K562 (cell line): ENCODE data around the gene LDHAL6A. TPM values are rescaled to one million over a fixed set of nuclear protein-coding genes. Genes with fewer than 3 reads are reported as not detected.

ENCODE experiments used
- ATAC-seq: fragments of 200-7000 bp; cut with Tn5 transposase; 3 replicates; pipeline ENCODE4 v1.9.1; 2020; ENCODE audit warnings: moderate library complexity
- BruUV-seq: library from RNA; stranded (reverse); fragments of 400-500 nt; replicated peaks from 2 replicates; lab custom pipeline; 2021; lab: Mats Ljungman, UMichigan
- CTCF ChIA-PET: fragments of 300-600 bp; formaldehyde crosslinking; extraction: SDS; loops from one replicate; lab custom pipeline; 2021; ENCODE audit warnings: low intra/inter-chr PET ratio; lab: Yijun Ruan, JAX
- POLR2A ChIA-PET: fragments of 300-600, 350-650 bp; sonication (Branson Sonifier 250); formaldehyde crosslinking; extraction: SDS; loops from one replicate; lab custom pipeline; 2021; ENCODE audit warnings: antibody characterized with exemption, inconsistent platforms; lab: Yijun Ruan, JAX
- DNase-seq, 4 experiments: peaks; one replicate each; pipeline versions ENCODE4 v3.0.0 to v3.0.0-alpha.2; 2011 to 2018; ENCODE audit warnings: low spot score in 3 of 4, mixed read lengths in 3 of 4; ENCODE audit errors: extremely low read depth in 1 of 4
- FAIRE-seq: peaks from 2 replicates; lab custom pipeline; 2011; peaks lifted over from hg19 to GRCh38; lab: Jason Lieb, UNC
- H2AFZ ChIP-seq: 2 replicates; pipeline ENCODE4 v1.6.0; 2011; ENCODE audit warnings: low read depth, low read length, control low read depth, inconsistent platforms
- H3K27ac ChIP-seq: fragments of 200-600 bp; 3 replicates; pipeline ENCODE4 v1.8.0; 2011; ENCODE audit warnings: low read depth, mild to moderate bottlenecking, control low read depth, inconsistent platforms, low read length, moderate library complexity, mixed read lengths; ENCODE audit errors: extremely low read depth
- H3K27me3 ChIP-seq, 2 experiments: fragments of 300-600 bp in 1 of 2; 2 replicates in 1 of 2; 3 replicates in 1 of 2; pipeline versions ENCODE4 v1.6.0 to v1.8.0; 2011; ENCODE audit warnings: inconsistent platforms in 2 of 2, low read length in 2 of 2, mild to moderate bottlenecking in 1 of 2, mixed read lengths in 1 of 2, moderate library complexity in 1 of 2; ENCODE audit not compliant: control insufficient read depth in 2 of 2, insufficient read depth in 2 of 2
- H3K36me3 ChIP-seq: fragments of 300-600 bp; 3 replicates; pipeline ENCODE4 v1.8.0; 2011; ENCODE audit warnings: mild to moderate bottlenecking, low read length, inconsistent platforms; ENCODE audit not compliant: control insufficient read depth, insufficient read depth
- H3K4me1 ChIP-seq, 2 experiments: fragments of 200-600 bp in 1 of 2; replicated peaks in 1 of 2; 2 replicates in 1 of 2; 3 replicates in 1 of 2; pipeline versions ENCODE4 v1.5.1 to v1.8.0; 2011; ENCODE audit warnings: inconsistent platforms in 2 of 2, low read length in 2 of 2, mild to moderate bottlenecking in 1 of 2, mixed read lengths in 1 of 2, moderate library complexity in 1 of 2; ENCODE audit not compliant: control insufficient read depth in 2 of 2, insufficient read depth in 2 of 2
- H3K4me2 ChIP-seq: 2 replicates; pipeline ENCODE4 v1.6.1; 2011; ENCODE audit warnings: low read length, control low read depth, inconsistent platforms, mixed read lengths; ENCODE audit not compliant: insufficient read depth
- H3K4me3 ChIP-seq: fragments of 200-600 bp; sonication (generic), shearing (Covaris generic); 2 replicates; pipeline ENCODE4 v1.5.1; 2016; ENCODE audit warnings: control low read depth, inconsistent platforms
- H3K79me2 ChIP-seq: fragments of 200-600 bp; 3 replicates; pipeline ENCODE4 v1.8.0; 2011; ENCODE audit warnings: low read length, inconsistent platforms; ENCODE audit not compliant: control insufficient read depth, insufficient read depth
- H3K9ac ChIP-seq, 2 experiments: 2 replicates each; pipeline versions ENCODE4 v1.6.0 to v1.6.1; 2011; ENCODE audit warnings: low read depth in 2 of 2, low read length in 2 of 2, control low read depth in 1 of 2, inconsistent platforms in 1 of 2, mild to moderate bottlenecking in 1 of 2, mixed read lengths in 1 of 2; ENCODE audit not compliant: insufficient read depth in 1 of 2
- H3K9me1 ChIP-seq: one replicate; pipeline ENCODE4 v1.6.0; 2011; ENCODE audit warnings: inconsistent platforms, mild to moderate bottlenecking, low read length, moderate library complexity; ENCODE audit not compliant: control insufficient read depth, insufficient read depth
- H3K9me3 ChIP-seq: replicated peaks from 2 replicates; pipeline ENCODE4 v1.5.1; 2011; ENCODE audit warnings: low read depth, low read length, inconsistent platforms; ENCODE audit not compliant: control insufficient read depth, insufficient read depth
- H4K20me1 ChIP-seq: replicated peaks from 2 replicates; pipeline ENCODE4 v1.6.1; 2011; ENCODE audit warnings: low read length, inconsistent platforms, mixed read lengths; ENCODE audit not compliant: control insufficient read depth, insufficient read depth
- KDM4B ChIP-seq, 2 experiments: fragments of 450-650 bp in 1 of 2; sonication (generic) in 1 of 2; IDR thresholded peaks; 2 replicates each; pipeline ENCODE4 v1.6.1; 2016 to 2017; ENCODE audit warnings: borderline replicate concordance in 2 of 2, antibody characterized with exemption in 1 of 2, low read depth in 1 of 2, mild to moderate bottlenecking in 1 of 2
- POLR2B ChIP-seq: fragments of 450-650 bp; IDR thresholded peaks from 2 replicates; pipeline ENCODE4 v1.6.1; 2018; ENCODE audit warnings: low read depth; ENCODE audit not compliant: partially characterized antibody
- ZBTB17 ChIP-seq: fragments of 450-650 bp; formaldehyde crosslinking; IDR thresholded peaks from 2 replicates; pipeline ENCODE4 v1.4.0; 2020; ENCODE audit warnings: mild to moderate bottlenecking
- WGBS: fragments of 100-300 bp; shearing (Covaris generic); methylation state at CpG from one replicate; pipeline ENCODE4 v1.1.6; 2016; ENCODE audit warnings: low coverage, mixed read lengths; ENCODE audit not compliant: insufficient coverage; ENCODE audit errors: missing lambda C conversion rate; 5-methylcytosine and 5-hydroxymethylcytosine counted together
- in situ Hi-C: fragments of 300-500 bp; cut with MboI; formaldehyde crosslinking; loops from 4 replicates; pipeline ENCODE4 v1.15.0; 2018; ENCODE audit warnings: inconsistent platforms, mixed read lengths
- intact Hi-C: fragments of 100-400 bp; cut with micrococcal nuclease; formaldehyde crosslinking; loops from 2 replicates; pipeline ENCODE4 v1.14.2; 2022
- polyA plus RNA-seq, 8 experiments: library from polyadenylated mRNA; depleted of rRNA in 4 of 8; stranded (reverse) in 5 of 8; unstranded in 3 of 8; fragments of >200 nt; fragmentation: Nextera tagmentation in 2 of 8; fragmentation: Illumina TruSeq in 1 of 8; extraction: Ambion mirVana in 2 of 8; extraction: Trizol in 1 of 8; gene quantifications; 2 replicates each; pipeline versions ENCODE4 v1.2.1 to v1.2.3, GENCODE V29; 2011 to 2014; ENCODE audit warnings: inconsistent platforms in 1 of 8, missing spikeins in 1 of 8
- total RNA-seq, 7 experiments: library from RNA; depleted of rRNA in 6 of 7; stranded (reverse); fragments of >200 nt in 6 of 7; fragmentation: Illumina TruSeq in 2 of 7; extraction: Trizol in 2 of 7; gene quantifications; 2 replicates each; pipeline versions ENCODE4 v1.2.1 to v1.2.3, GENCODE V29; 2011 to 2021; ENCODE audit warnings: low replicate concordance in 1 of 7
- TF ChIP-seq, protein P1 (sequence below), 3 experiments: IDR thresholded peaks in 2 of 3; conservative IDR thresholded peaks in 1 of 3; 2 replicates each; pipeline ENCODE4 v1.5.1; 2011 to 2012; ENCODE audit warnings: low read length in 3 of 3, mild to moderate bottlenecking in 3 of 3, control low read depth in 2 of 3, improper control_type of control experiment in 1 of 3, inconsistent platforms in 1 of 3, low read depth in 1 of 3, mixed read lengths in 1 of 3, moderate library complexity in 1 of 3; ENCODE audit not compliant: insufficient read depth in 2 of 3

Gene LDHAL6A
- total and polyA plus RNA-seq, 9 of the 15 experiments (the other 6 are each of a cell fraction or from before 2014, with no cell fraction given): 0.04 TPM; not detected in 8

DNA sequence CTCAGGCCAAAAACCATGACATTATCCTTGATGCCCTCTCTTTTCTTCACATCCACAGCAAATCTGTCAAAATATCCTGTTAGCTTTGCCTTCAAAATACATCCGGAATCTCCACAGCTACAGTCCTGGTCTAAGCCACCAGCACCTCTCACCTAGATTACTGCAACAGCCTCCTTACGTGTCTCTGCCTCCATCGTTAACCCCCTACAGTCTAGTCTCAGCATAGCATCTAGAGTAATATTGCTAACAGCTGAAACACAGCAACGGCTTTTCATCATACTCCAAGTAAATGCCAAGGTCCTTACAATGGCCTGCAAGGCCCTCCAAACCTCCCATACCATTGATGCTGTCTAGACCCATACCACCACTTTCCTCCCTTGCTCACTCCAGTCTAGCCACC lies 66.7 kb downstream of the LDHAL6A start:
- FAIRE-seq (no peak), DNase-seq (peak in 3 of 4 experiments; percentile 11 to 25 (median 25)), ATAC-seq (peak; percentile 12; the same call in 1 of the 3 replicates)
- H3K4me1 ChIP-seq: no peaks in the 10 kb centered on the region; a peak in 1 of 5 replicates
- H3K9me1 ChIP-seq: no peaks in the 10 kb centered on the region
- no peak overlapping the region for H2AFZ ChIP-seq
- no peaks in the 10 kb centered on the region for H3K27me3 ChIP-seq
- POLR2A ChIA-PET: interaction anchor here (0.6 to 1.1 kb wide), 2 partner anchors 8 to 243 kb away, joined by 3 read pairs; no protein-coding TSS in a partner anchor
- intact Hi-C loops (loop anchor here (10.0 kb wide), 1 partner anchor 288 kb away; the partner anchor contains the start of gene SAA4), in situ Hi-C loops (no loop called here)
- no TSS peak for BruUV-seq
- CTCF ChIA-PET: no interaction called here
- H3K79me2 ChIP-seq: peaks cover 43% of the 10 kb centered on the region
- H3K4me2 ChIP-seq: no peak overlapping the region
- TF ChIP-seq, protein P1, sequence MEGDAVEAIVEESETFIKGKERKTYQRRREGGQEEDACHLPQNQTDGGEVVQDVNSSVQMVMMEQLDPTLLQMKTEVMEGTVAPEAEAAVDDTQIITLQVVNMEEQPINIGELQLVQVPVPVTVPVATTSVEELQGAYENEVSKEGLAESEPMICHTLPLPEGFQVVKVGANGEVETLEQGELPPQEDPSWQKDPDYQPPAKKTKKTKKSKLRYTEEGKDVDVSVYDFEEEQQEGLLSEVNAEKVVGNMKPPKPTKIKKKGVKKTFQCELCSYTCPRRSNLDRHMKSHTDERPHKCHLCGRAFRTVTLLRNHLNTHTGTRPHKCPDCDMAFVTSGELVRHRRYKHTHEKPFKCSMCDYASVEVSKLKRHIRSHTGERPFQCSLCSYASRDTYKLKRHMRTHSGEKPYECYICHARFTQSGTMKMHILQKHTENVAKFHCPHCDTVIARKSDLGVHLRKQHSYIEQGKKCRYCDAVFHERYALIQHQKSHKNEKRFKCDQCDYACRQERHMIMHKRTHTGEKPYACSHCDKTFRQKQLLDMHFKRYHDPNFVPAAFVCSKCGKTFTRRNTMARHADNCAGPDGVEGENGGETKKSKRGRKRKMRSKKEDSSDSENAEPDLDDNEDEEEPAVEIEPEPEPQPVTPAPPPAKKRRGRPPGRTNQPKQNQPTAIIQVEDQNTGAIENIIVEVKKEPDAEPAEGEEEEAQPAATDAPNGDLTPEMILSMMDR (IDR thresholded peaks at IDR 0.05 in 2 of 3, conservative IDR thresholded peaks at IDR 0.05 in 1 of 3; ENCODE audit: insufficient read depth in 2 of 3, low read depth in 1 of 3, low read length in 3 of 3): peak; percentile 5 to 26 (median 18); a peak in 1 of 6 replicates
- TF ChIP-seq ZBTB17 (CRISPR knock-in tag): no peak
- TF ChIP-seq POLR2B: no peak
- no peak for TF ChIP-seq KDM4B (IDR thresholded peaks at IDR 0.05; ENCODE audit: borderline replicate concordance in 2 of 2, low read depth in 1 of 2)
- 59% methylated on average over 4 of the region's 4 CpGs for WGBS
- no peak overlapping the region for H3K4me3 ChIP-seq
- no peaks in the 10 kb centered on the region for H3K9me3 ChIP-seq
- no peak overlapping the region for H3K9ac ChIP-seq
- no peak overlapping the region for H3K27ac ChIP-seq
- H4K20me1 ChIP-seq: no peaks in the 10 kb centered on the region
- peaks cover 15% of the 10 kb centered on the region; the same call in 2 of the 3 replicates for H3K36me3 ChIP-seq
